Superior temporal gyrus (tissue), 1 donor: ENCODE data around the gene HSPG2.

Source experiments
- DNase-seq: peaks from one replicate; pipeline ENCODE4 v3.0.0-alpha.2; 2016; ENCODE audit errors: extremely low spot score

HSPG2 gene

DNA sequence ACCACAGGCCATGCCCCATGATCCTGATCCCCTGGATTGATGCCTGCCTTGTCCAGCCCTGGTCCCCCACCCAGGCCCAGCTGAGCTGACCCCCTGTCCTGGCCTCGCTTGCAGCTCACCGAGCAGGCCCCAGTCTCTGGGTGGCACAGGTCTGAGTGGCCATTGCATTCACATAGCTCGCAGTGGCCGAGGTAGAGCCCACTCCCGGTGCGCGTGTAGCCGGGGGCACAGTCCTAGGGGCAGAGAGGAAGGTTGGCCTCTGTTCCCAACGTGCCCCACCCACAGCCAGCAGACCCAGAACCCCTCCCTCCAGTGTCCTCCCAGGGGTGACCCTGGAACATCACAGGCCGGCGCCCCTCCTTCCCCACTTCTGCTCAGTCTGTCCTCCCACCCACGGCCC lies 73.1 kb downstream of the HSPG2 start:
- DNase-seq, result no peak

DNA sequence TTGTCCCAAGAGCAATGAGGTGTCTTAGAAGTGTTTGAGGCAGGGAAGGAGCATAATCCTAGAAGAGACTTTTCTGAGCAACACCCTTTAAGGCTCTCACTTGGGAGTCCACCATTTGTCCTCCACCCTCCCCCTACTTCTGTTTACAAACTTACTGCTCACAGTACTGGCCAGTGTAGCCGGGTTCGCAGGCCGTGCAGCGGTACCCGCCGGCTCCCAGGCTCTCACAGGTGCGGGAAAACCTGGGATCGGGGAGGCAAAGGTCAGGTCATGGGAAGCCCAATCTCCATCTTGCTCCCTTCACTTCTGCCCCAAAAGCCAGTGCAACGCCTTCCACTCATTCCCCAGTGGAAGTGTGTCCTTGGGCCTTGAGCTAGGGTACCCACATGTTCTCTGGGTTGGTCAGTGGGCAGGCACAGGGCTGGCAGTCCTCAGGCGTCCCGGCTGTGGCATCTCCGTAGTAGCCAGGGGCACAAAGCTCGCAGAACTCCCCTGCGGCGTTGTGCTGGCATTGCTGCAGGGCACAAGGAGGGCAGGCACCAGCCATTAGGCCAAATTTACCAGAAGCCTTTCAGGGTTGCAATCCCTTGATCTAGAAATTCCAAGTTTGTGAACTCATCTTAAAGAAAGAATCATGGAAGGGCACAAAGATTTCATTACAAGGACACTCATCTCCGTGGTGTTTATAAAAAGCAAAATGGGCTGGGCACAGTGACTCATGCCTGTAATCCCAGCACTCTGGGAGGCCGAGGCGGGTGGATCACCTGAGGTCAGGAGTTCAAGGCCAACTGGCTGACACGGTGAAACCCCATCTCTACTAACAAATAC lies 75.3 kb downstream of the HSPG2 start:
- no peak for DNase-seq

DNA sequence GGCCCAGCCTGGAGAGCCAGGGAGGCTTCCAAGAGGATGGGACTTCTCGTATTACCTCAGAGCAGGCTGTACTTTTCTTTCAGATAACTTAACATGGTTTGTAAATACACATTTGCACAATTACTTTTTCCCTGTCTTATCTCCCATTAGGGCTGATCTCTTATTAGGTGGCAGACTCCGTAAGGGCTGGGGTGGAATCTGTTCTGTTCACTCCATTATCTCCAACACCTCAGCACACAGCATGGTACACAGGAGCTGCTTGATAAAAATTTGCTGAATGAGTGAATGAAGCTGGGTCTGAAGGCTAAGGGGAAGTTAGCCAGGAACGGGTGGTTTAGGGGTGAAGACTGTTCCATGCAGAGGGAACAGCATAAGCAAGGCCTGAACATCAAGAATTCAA lies 76.1 kb downstream of the HSPG2 start:
- DNase-seq, result no peak

DNA sequence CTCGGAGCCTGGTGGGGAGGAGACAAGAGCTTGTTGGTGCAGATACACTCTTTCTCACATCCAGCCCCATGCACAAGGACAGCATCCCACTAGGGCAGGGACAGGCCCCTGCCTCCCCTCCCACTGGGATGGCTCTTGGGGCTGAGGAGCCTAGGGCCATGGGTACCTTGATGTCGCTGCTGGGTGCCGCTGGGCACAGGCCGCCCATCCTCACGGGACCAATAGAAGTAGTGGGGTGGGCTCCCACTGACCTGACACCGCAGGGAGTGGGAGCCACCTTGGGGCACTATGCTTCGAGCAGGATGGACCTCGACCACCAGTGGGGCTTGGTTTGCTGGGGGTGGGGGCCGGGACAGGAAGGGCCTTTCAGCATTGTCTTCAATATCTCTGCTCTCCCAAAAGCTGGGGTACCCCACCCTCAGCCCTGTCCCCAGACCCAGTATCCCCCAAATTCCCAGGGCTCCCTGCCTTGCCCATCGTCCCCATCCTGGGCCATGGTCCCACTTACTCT lies 77.4 kb downstream of the HSPG2 start:
- DNase-seq, result no peak

GRCh38 chr1:21857840-21858670 lies 79.1 kb downstream of the HSPG2 start:
- DNase-seq, result no peak

GRCh38 chr1:21857142-21857839 lies 79.8 kb downstream of the HSPG2 start:
- no peak for DNase-seq

DNA sequence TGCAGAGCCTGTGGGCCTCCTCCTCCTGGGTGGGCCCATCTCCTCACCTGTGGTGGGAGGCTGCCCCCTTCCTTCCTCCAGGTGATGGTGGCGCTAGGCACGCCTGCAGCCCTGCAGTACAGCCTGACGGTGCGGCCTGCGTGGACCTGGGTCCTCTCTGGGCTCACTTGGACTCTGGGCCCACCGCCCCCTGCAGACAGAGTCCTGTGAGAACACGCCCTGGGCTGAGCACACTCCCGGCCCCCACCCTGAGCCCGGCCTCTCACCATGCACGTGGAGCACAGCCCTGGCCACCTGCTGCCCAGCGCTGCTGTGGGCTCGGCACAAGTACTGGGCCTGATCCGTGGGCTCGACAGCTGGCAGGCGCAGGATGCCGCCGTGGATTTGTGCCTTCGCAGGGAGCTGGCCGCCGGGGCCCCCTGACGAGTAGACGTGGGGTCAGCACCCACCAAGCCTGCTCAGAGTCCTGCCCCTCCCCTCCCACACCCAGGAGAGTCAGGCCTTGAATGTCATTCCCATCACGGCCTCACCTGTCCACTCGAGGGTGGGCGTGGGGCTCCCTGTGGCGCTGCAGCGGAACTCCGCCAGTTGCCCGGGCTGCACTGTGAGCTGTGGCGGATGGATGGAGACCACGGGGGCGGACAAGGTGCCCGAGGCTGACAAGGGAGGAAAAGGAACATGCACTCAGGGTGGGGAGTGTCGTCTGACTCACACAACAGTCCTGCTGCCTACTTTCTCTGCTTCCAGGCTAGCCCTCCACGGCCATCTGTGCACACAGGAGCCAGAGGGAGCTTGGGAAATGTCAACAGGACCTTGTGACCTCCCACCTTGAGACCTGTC lies 81.6 kb downstream of the HSPG2 start:
- DNase-seq, result no peak

DNA sequence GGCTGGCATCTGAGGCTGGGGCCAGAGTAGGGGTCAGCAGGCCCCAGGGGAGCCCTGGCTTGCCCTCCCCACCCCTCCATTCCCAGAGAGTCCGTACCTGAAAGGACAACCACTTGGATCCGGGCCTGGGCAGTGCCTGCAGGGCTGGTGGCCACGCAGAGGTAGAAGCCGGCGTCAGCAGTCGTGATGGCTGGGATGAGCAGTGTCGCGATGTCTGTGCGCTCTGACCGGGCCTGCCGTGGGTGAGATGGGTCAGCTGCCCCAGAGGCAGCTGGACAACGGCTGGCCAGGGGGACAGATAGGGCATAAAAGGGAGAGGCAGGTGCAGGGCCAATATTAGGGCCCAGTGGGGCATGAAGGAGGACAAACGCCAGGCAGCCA lies 82.4 kb downstream of the HSPG2 start:
- no peak for DNase-seq

- DNase-seq, result no peak
Observed at GRCh38 chr1:21854090-21854750, 82.9 kb downstream of the HSPG2 start.

GRCh38 chr1:21853131-21853427 lies 84.0 kb downstream of the HSPG2 start:
- DNase-seq, result no peak

DNA sequence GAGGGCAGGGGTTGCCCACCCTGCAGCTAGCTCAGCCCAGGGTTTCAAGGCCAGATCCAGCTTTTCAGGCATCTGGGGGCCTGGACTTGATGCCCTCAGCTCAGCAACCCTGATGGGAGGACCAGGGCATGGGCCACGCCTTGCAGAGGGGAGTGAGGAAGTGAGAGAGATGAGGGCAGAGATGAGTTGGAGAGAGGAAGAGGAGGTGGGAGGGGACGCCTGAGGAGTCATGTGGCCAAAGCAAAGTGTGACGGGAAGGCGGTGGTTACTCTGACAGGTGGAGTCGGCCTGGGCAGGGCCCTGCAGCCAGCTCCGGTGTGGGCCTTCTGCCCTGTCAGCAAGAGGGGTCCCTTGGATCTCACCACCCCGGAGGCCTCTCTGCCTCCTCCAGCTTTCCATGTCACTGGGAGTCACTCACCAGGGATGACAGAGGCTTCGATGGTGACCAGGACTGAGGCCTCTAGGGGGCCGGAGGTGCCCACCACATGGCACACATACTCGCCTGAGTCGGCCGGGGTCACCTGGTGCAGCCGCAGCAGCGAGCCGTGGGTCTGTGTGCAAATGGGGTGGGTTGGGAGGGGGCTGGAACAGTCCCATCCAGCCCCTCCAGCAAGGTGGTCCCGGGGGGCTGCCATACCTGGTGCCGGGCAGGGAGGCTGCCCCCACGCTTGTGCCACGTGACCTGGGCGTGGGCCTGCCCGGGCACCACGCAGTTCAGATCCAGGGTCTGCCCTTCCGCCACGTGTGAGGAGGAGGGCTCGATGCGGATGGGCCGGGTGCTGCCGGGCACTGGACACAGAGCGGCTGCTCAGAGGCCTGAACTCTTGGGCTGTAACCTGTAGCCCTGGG lies 84.6 kb downstream of the HSPG2 start:
- no peak for DNase-seq

DNA sequence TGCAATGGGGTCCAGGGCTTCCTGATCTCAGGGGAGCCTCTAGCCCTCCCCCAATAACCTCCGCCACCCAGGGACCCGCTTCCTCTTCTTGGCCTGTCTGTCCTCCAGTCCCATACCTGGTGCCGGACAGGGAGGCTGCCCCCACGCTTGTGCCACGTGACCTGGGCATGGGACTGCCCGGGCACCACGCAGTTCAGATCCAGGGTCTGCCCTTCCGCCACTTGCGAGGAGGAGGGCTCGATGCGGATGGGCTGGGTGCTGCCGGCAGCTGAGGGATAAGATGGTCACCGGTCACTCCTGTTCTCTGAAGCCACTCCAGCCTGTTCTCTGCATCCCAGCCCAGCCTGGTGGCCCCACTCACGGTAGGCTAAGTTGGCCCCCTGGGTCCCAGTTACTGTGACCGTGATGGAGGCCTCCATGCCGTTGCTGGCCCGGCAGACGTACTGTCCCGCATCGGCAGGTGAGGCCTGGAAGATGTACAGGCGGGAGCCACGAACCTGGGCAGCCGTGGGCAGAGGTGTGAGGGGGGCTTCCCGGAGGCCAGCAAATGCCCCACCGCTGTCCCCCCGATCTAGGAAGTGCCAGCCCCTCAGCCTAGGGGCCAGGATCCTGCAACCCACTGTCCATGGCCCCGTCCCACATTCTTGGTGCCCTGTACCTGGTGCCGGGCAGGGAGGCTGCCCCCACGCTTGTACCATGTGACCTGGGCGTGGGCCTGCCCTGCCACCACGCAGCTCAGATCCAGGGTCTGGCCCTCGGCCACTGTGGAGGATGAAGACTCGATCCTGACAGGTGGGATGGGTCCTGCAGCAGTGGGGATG lies 85.5 kb downstream of the HSPG2 start:
- no peak for DNase-seq

GRCh38 chr1:21849909-21850576 lies 87.1 kb downstream of the HSPG2 start:
- no peak for DNase-seq

DNA sequence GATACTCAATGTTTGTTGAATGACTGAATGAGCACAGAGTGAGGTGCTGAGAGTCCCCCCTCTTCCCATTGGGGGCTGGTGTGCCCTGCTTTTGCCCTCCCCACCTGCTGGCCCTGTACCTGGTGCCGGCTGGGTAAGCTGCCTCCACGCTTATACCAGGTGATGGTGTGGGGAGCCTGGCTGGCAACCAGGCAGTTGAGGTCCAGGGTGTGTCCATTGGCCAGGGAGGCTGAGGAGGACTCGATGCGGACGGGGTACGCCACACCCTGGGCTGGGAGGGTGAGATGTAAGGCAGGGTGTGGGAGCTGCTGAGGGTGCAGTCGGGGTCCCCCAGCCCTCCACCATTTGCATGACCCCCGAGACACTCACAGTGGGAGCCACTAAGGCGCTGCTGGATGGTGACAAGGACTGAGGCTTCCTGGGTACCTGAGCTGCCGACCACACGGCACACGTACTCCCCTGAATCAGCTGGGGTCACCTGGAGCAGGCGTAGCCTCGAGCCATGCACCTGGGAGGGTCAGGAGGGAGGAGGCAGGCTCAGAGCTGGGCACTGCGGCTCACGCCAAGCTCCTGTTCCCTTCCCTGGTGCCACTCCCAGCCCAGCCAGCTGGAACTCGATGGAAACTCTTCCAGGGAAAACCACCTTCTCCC lies 88.5 kb downstream of the HSPG2 start:
- DNase-seq, result no peak

DNA sequence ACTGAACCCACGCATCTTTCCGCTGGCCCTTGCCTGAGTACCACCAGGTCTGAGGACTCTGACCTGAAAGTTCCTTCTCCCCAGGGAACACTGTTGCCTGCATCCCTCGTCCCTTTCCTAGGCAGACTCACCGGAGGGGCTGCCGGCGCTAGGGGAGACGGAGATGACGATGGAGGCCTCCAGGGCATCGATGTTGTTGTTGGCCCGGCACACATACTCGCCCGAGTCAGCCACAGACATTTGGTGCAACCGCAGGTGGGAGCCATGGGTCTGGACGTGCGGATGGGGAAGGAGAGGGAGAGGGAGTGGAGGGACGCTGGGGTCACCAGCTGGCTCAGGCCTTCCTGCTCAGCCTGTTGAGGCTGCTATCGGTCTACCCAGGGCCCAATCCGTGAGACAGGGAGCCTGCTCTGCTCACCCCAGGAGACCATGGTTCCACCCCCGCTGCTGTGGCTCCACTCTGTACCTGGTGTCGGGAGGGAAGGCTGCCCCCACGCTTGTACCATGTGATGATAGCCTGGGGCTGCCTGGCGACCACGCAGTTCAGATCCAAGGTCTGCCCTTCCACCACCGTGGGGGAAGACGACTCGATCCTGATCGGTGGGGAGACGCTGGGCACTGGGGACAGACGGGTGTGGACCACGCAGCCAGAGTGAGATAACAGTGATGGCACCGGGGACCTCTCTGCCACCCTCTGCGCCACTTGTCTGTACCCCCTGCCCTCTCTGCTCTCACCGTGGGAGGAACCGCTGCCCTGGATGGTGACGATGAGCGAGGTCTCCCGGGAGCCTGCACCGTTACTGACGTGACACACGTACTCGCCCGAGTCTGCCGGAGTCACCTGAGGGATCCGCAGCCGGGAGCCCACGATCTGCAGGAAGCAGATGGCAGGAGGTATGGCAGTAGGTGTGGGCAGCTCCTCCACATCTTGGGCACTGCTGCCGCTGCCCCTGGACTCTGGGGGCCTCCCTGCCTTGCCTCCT lies 89.6 kb downstream of the HSPG2 start:
- no peak for DNase-seq

DNA sequence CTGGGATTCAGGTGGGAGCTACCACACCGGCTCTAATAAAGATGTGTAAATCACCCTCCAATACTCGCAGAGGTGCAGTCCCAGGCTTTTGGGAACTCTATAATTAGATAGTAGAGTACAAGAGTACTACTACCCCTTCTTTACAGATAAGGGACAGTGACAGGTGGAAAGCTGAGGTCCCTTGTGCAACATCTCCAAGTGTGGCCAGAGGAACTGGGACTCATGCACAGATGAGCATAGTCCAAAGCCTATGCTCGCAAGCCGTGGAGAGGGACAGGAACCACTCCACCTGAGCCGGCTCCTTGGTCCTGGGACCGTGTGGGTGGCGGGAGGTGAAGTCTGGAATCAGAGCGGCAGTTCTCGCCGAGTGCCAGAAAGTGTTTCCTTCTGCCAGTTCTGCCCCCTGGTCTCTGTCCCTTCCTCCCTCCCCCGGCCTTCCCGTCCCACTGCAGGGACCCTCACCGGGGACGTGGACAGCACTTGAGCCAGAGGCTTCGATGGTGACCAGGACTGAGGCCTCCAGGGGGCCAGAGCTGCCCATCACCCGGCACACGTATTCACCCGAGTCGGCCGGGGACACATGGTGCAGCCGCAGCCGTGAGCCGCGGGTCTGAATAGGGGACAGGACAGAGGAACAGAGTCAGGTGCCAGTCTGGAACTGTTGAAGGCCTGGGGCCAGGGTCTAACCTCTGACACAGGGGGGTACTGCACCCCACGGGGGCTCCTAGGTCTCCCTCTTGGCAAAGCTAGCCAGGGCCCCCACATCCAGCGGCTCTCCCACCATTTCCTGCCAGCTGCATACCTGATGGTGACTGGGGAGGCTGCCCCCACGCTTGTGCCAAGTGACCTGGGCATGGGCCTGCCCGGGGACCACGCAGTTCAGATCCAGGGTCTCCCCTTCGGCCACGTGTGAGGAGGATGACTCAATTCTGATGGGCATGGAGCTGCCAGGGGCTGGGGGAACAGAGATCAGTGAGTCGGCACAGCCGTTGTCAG lies 91.2 kb downstream of the HSPG2 start:
- DNase-seq, result no peak
